ENCODE results near the gene CCDC88C. TPM values are rescaled to one million over a fixed set of nuclear protein-coding genes. Genes with fewer than 3 reads are reported as not detected.

Gene CCDC88C
- total RNA-seq, 1 donor from 2014 or later = 2.8 TPM

DNA sequence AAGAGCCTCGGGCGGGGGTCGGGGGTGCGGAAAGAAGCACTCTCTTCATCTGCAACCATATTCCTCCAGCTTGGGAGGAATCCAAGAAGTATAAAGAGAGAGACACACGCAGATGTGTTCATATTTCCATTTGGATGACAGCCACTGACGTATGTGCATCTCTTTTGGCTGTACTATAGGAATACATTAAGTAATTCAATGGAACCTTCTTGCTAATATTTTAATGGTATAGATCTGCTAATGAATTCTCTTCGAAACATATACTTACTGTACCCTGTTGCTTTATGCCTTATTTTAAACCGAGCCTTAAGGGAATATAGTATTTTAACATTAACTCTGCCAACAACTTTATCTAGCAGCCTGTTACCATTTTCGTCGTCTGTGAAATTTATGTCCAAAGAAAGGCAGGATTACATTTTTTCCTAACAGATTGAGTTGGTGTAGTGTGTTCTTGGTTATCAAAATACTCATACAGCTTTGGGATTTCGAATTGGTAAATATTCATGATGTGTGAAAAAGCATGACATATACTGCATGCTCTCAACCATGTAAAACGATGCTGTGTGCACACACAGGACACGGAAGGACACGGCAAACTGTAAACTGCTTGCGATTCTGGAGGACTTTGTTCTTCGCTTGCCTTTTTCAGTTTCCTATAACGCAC, 84.5 kb downstream of the CCDC88C start:
- H3K9me3 ChIP-seq (replicated peaks) = no peaks in the 10 kb centered on the region
- H3K36me3 ChIP-seq = no peaks in the 10 kb centered on the region
- TF ChIP-seq, protein P1, sequence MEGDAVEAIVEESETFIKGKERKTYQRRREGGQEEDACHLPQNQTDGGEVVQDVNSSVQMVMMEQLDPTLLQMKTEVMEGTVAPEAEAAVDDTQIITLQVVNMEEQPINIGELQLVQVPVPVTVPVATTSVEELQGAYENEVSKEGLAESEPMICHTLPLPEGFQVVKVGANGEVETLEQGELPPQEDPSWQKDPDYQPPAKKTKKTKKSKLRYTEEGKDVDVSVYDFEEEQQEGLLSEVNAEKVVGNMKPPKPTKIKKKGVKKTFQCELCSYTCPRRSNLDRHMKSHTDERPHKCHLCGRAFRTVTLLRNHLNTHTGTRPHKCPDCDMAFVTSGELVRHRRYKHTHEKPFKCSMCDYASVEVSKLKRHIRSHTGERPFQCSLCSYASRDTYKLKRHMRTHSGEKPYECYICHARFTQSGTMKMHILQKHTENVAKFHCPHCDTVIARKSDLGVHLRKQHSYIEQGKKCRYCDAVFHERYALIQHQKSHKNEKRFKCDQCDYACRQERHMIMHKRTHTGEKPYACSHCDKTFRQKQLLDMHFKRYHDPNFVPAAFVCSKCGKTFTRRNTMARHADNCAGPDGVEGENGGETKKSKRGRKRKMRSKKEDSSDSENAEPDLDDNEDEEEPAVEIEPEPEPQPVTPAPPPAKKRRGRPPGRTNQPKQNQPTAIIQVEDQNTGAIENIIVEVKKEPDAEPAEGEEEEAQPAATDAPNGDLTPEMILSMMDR (IDR thresholded peaks at IDR 0.05; ENCODE audit: borderline replicate concordance) = no peak
- H3K4me3 ChIP-seq = no peak overlapping the region
- DNase-seq = no peak
- intact Hi-C loops (cut with micrococcal nuclease) = no loop called here
- H3K27me3 ChIP-seq (ENCODE audit: low read depth) = peaks cover 86% of the 10 kb centered on the region
- H3K4me1 ChIP-seq = peaks cover 34% of the 10 kb centered on the region
- no peak overlapping the region for H3K27ac ChIP-seq (replicated peaks)

GRCh38 chr14:91332171-91332985, 85.2 kb downstream of the CCDC88C start:
- TF ChIP-seq, protein P1 (IDR thresholded peaks at IDR 0.05; ENCODE audit: borderline replicate concordance) = no peak
- intact Hi-C loops (cut with micrococcal nuclease) = no loop called here
- DNase-seq = peak; percentile 45
- no peaks in the 10 kb centered on the region for H3K9me3 ChIP-seq (replicated peaks)
- H3K36me3 ChIP-seq = no peaks in the 10 kb centered on the region
- no peak overlapping the region for H3K27ac ChIP-seq (replicated peaks)
- peaks cover 39% of the 10 kb centered on the region for H3K4me1 ChIP-seq
- H3K4me3 ChIP-seq = no peak overlapping the region
- H3K27me3 ChIP-seq (ENCODE audit: low read depth) = peaks cover 79% of the 10 kb centered on the region

DNA sequence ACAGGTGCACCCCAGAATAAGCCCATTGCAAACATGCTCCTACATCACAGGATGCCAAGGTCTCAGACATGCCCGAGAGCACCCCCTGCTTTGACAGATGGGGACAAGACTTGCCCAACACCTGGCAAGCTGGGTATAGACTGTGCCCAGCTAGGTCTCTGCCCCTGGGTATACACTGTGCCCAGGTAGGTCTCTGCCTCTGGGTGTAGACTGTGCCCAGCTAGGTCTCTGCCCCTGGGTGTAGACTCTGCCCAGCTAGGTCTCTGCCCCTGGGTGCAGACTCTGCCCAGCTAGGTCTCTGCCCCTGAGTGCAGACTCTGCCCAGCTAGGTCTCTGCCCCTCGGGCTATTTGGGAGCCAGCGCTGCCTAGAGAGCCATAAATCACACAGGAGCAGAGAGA, 85.9 kb downstream of the CCDC88C start:
- Histone ChIP-seq H3K4me3 (no peak overlapping the region), H3K36me3 (no peaks in the 10 kb centered on the region), H3K4me1 (peaks cover 46% of the 10 kb centered on the region), H3K9me3 (replicated peaks) (no peaks in the 10 kb centered on the region), H3K27me3 (ENCODE audit: low read depth) (peaks cover 75% of the 10 kb centered on the region), H3K27ac (replicated peaks) (no peak overlapping the region)
- intact Hi-C loops (cut with micrococcal nuclease) = no loop called here
- DNase-seq = no peak
- TF ChIP-seq, protein P1 (IDR thresholded peaks at IDR 0.05; ENCODE audit: borderline replicate concordance) = no peak

DNA sequence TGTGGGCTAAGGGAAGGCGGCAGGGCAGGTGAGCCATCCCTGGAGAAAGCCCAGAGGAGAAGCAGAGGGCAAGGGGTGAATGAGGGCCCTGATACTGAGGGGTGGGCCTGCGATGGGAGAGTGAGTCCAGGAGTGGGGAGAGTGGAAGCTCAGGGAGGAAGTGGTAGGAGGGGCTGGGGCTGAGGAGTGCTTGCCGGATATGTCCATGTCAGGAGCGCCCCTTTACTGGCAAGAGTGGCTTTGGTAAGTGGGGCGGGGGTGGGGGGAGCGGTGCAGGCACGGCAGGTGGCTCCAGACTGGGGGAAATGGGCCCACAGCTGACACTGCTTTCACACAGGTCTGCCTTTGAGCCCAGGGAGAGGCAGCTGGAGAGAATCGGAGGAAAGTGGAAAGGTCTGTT, 86.8 kb downstream of the CCDC88C start:
- Histone ChIP-seq H3K9me3 (replicated peaks) (no peaks in the 10 kb centered on the region), H3K4me1 (peaks cover 54% of the 10 kb centered on the region), H3K36me3 (no peaks in the 10 kb centered on the region), H3K27ac (replicated peaks) (no peak overlapping the region), H3K27me3 (ENCODE audit: low read depth) (peaks cover 69% of the 10 kb centered on the region), H3K4me3 (no peak overlapping the region)
- TF ChIP-seq, protein P1 (IDR thresholded peaks at IDR 0.05; ENCODE audit: borderline replicate concordance) = no peak
- intact Hi-C loops (cut with micrococcal nuclease) = no loop called here
- no peak for DNase-seq

- DNase-seq = no peak
- Histone ChIP-seq H3K36me3 (no peaks in the 10 kb centered on the region), H3K27me3 (ENCODE audit: low read depth) (peaks cover 63% of the 10 kb centered on the region), H3K9me3 (replicated peaks) (no peaks in the 10 kb centered on the region), H3K4me3 (no peak overlapping the region), H3K27ac (replicated peaks) (no peak overlapping the region), H3K4me1 (peaks cover 61% of the 10 kb centered on the region)
- intact Hi-C loops (cut with micrococcal nuclease) = no loop called here
- TF ChIP-seq, protein P1 (IDR thresholded peaks at IDR 0.05; ENCODE audit: borderline replicate concordance) = no peak
Observed at GRCh38 chr14:91330096-91330696, 87.4 kb downstream of the CCDC88C start.

Data from left ventricle myocardium inferior (tissue), 1 donor.